K562 (cell line): Measurements from ENCODE around the gene FAM47C. TPM values are rescaled to one million over a fixed set of nuclear protein-coding genes. Genes with fewer than 3 reads are reported as not detected.
"Not testable (repeated sequence)": the region's sequence is repeated elsewhere in the genome, so short reads cannot be mapped to it uniquely, and the experiment has no call there.

Source experiments
- ATAC-seq: fragments of 200-7000 bp; cut with Tn5 transposase; 3 replicates; pipeline ENCODE4 v1.9.1; 2020; ENCODE audit warnings: moderate library complexity
- BruUV-seq: library from RNA; stranded (reverse); fragments of 400-500 nt; replicated peaks from 2 replicates; lab custom pipeline; 2021; lab: Mats Ljungman, UMichigan
- CTCF ChIA-PET: fragments of 300-600 bp; formaldehyde crosslinking; extraction: SDS; loops from one replicate; lab custom pipeline; 2021; ENCODE audit warnings: low intra/inter-chr PET ratio; lab: Yijun Ruan, JAX
- POLR2A ChIA-PET: fragments of 300-600, 350-650 bp; sonication (Branson Sonifier 250); formaldehyde crosslinking; extraction: SDS; loops from one replicate; lab custom pipeline; 2021; ENCODE audit warnings: antibody characterized with exemption, inconsistent platforms; lab: Yijun Ruan, JAX
- DNase-seq, 4 experiments: peaks; one replicate each; pipeline versions ENCODE4 v3.0.0 to v3.0.0-alpha.2; 2011 to 2018; ENCODE audit warnings: low spot score in 3 of 4, mixed read lengths in 3 of 4; ENCODE audit errors: extremely low read depth in 1 of 4
- FAIRE-seq: peaks from 2 replicates; lab custom pipeline; 2011; peaks lifted over from hg19 to GRCh38; lab: Jason Lieb, UNC
- H2AFZ ChIP-seq: 2 replicates; pipeline ENCODE4 v1.6.0; 2011; ENCODE audit warnings: low read depth, low read length, control low read depth, inconsistent platforms
- H3K27ac ChIP-seq: fragments of 200-600 bp; 3 replicates; pipeline ENCODE4 v1.8.0; 2011; ENCODE audit warnings: low read depth, mild to moderate bottlenecking, control low read depth, inconsistent platforms, low read length, moderate library complexity, mixed read lengths; ENCODE audit errors: extremely low read depth
- H3K27me3 ChIP-seq, 2 experiments: fragments of 300-600 bp in 1 of 2; 2 replicates in 1 of 2; 3 replicates in 1 of 2; pipeline versions ENCODE4 v1.6.0 to v1.8.0; 2011; ENCODE audit warnings: inconsistent platforms in 2 of 2, low read length in 2 of 2, mild to moderate bottlenecking in 1 of 2, mixed read lengths in 1 of 2, moderate library complexity in 1 of 2; ENCODE audit not compliant: control insufficient read depth in 2 of 2, insufficient read depth in 2 of 2
- H3K36me3 ChIP-seq: fragments of 300-600 bp; 3 replicates; pipeline ENCODE4 v1.8.0; 2011; ENCODE audit warnings: mild to moderate bottlenecking, low read length, inconsistent platforms; ENCODE audit not compliant: control insufficient read depth, insufficient read depth
- H3K4me1 ChIP-seq, 2 experiments: fragments of 200-600 bp in 1 of 2; replicated peaks in 1 of 2; 2 replicates in 1 of 2; 3 replicates in 1 of 2; pipeline versions ENCODE4 v1.5.1 to v1.8.0; 2011; ENCODE audit warnings: inconsistent platforms in 2 of 2, low read length in 2 of 2, mild to moderate bottlenecking in 1 of 2, mixed read lengths in 1 of 2, moderate library complexity in 1 of 2; ENCODE audit not compliant: control insufficient read depth in 2 of 2, insufficient read depth in 2 of 2
- H3K4me2 ChIP-seq: 2 replicates; pipeline ENCODE4 v1.6.1; 2011; ENCODE audit warnings: low read length, control low read depth, inconsistent platforms, mixed read lengths; ENCODE audit not compliant: insufficient read depth
- H3K4me3 ChIP-seq: fragments of 200-600 bp; sonication (generic), shearing (Covaris generic); 2 replicates; pipeline ENCODE4 v1.5.1; 2016; ENCODE audit warnings: control low read depth, inconsistent platforms
- H3K79me2 ChIP-seq: fragments of 200-600 bp; 3 replicates; pipeline ENCODE4 v1.8.0; 2011; ENCODE audit warnings: low read length, inconsistent platforms; ENCODE audit not compliant: control insufficient read depth, insufficient read depth
- H3K9ac ChIP-seq, 2 experiments: 2 replicates each; pipeline versions ENCODE4 v1.6.0 to v1.6.1; 2011; ENCODE audit warnings: low read depth in 2 of 2, low read length in 2 of 2, control low read depth in 1 of 2, inconsistent platforms in 1 of 2, mild to moderate bottlenecking in 1 of 2, mixed read lengths in 1 of 2; ENCODE audit not compliant: insufficient read depth in 1 of 2
- H3K9me1 ChIP-seq: one replicate; pipeline ENCODE4 v1.6.0; 2011; ENCODE audit warnings: inconsistent platforms, mild to moderate bottlenecking, low read length, moderate library complexity; ENCODE audit not compliant: control insufficient read depth, insufficient read depth
- H3K9me3 ChIP-seq: replicated peaks from 2 replicates; pipeline ENCODE4 v1.5.1; 2011; ENCODE audit warnings: low read depth, low read length, inconsistent platforms; ENCODE audit not compliant: control insufficient read depth, insufficient read depth
- H4K20me1 ChIP-seq: replicated peaks from 2 replicates; pipeline ENCODE4 v1.6.1; 2011; ENCODE audit warnings: low read length, inconsistent platforms, mixed read lengths; ENCODE audit not compliant: control insufficient read depth, insufficient read depth
- CSDE1 ChIP-seq, 2 experiments: fragments of 450-650 bp; IDR thresholded peaks; 2 replicates each; pipeline ENCODE4 v1.6.1; 2016; ENCODE audit warnings: mild to moderate bottlenecking in 1 of 2
- FOXA3 ChIP-seq, 2 experiments: fragments of 450-650 bp in 1 of 2; sonication (generic) in 1 of 2; formaldehyde crosslinking; IDR thresholded peaks in 1 of 2; conservative IDR thresholded peaks in 1 of 2; 2 replicates each; pipeline versions ENCODE4 v1.4.0 to v1.8.0; 2020 to 2022; ENCODE audit warnings: mild to moderate bottlenecking in 2 of 2, missing genetic modification reagents in 1 of 2
- HLTF ChIP-seq: fragments of 450-650 bp; IDR thresholded peaks from 2 replicates; pipeline ENCODE4 v1.6.1; 2016
- HMBOX1 ChIP-seq: sonication (generic); IDR thresholded peaks from 2 replicates; pipeline ENCODE4 v1.6.1; 2016
- HMG20A ChIP-seq: fragments of 450-650 bp; formaldehyde crosslinking; conservative IDR thresholded peaks from 2 replicates; pipeline ENCODE4 v1.4.0; 2020; ENCODE audit warnings: mild to moderate bottlenecking, mixed read lengths
- HSF4 ChIP-seq: fragments of 250-450 bp; sonication (Bioruptor Pico); IDR thresholded peaks from 2 replicates; pipeline ENCODE4 v2.1.2; 2022; ENCODE audit warnings: mild to moderate bottlenecking, moderate library complexity, borderline replicate concordance
- PKNOX1 ChIP-seq: fragments of 450-650 bp; IDR thresholded peaks from 2 replicates; pipeline ENCODE4 v1.6.1; 2016
- ZC3H11A ChIP-seq: IDR thresholded peaks from 2 replicates; pipeline ENCODE4 v1.6.1; 2012; ENCODE audit warnings: low read depth, low read length, improper control_type of control experiment
- ZNF197 ChIP-seq: fragments of 200-800 bp; sonication (Bioruptor generic); IDR thresholded peaks from 2 replicates; pipeline ENCODE4 v1.6.1; 2016; ENCODE audit warnings: low read depth, missing genetic modification characterization, missing compliant biosample characterization
- WGBS: fragments of 100-300 bp; shearing (Covaris generic); methylation state at CpG from one replicate; pipeline ENCODE4 v1.1.6; 2016; ENCODE audit warnings: low coverage, mixed read lengths; ENCODE audit not compliant: insufficient coverage; ENCODE audit errors: missing lambda C conversion rate; 5-methylcytosine and 5-hydroxymethylcytosine counted together
- in situ Hi-C: fragments of 300-500 bp; cut with MboI; formaldehyde crosslinking; loops from 4 replicates; pipeline ENCODE4 v1.15.0; 2018; ENCODE audit warnings: inconsistent platforms, mixed read lengths
- intact Hi-C: fragments of 100-400 bp; cut with micrococcal nuclease; formaldehyde crosslinking; loops from 2 replicates; pipeline ENCODE4 v1.14.2; 2022
- polyA plus RNA-seq, 8 experiments: library from polyadenylated mRNA; depleted of rRNA in 4 of 8; stranded (reverse) in 5 of 8; unstranded in 3 of 8; fragments of >200 nt; fragmentation: Nextera tagmentation in 2 of 8; fragmentation: Illumina TruSeq in 1 of 8; extraction: Ambion mirVana in 2 of 8; extraction: Trizol in 1 of 8; gene quantifications; 2 replicates each; pipeline versions ENCODE4 v1.2.1 to v1.2.3, GENCODE V29; 2011 to 2014; ENCODE audit warnings: inconsistent platforms in 1 of 8, missing spikeins in 1 of 8
- total RNA-seq, 7 experiments: library from RNA; depleted of rRNA in 6 of 7; stranded (reverse); fragments of >200 nt in 6 of 7; fragmentation: Illumina TruSeq in 2 of 7; extraction: Trizol in 2 of 7; gene quantifications; 2 replicates each; pipeline versions ENCODE4 v1.2.1 to v1.2.3, GENCODE V29; 2011 to 2021; ENCODE audit warnings: low replicate concordance in 1 of 7

FAM47C gene
- total and polyA plus RNA-seq, 9 of the 15 experiments (the other 6 are each of a cell fraction or from before 2014, with no cell fraction given), result not detected

- no peak for TF ChIP-seq HMBOX1
These were observed 21.9 kb upstream of the FAM47C start (continued) for GRCh38 chrX:36986231-36986630.

GRCh38 chrX:36987212-36987611 is 21.0 kb upstream of the FAM47C start:
- H3K9ac ChIP-seq, DNase-seq, in situ Hi-C loops, H3K4me2 ChIP-seq, CTCF ChIA-PET, BruUV-seq, POLR2A ChIA-PET, FAIRE-seq, H3K4me3 ChIP-seq, H3K79me2 ChIP-seq, H3K27me3 ChIP-seq, H3K4me1 ChIP-seq, H3K27ac ChIP-seq, H3K9me1 ChIP-seq, H2AFZ ChIP-seq, H3K9me3 ChIP-seq, H3K36me3 ChIP-seq, ATAC-seq, H4K20me1 ChIP-seq, intact Hi-C loops: not testable (repeated sequence)
- WGBS, result no CpG with 5 or more reads among the region's 1 CpG

GRCh38 chrX:37000140-37000539 is 8.0 kb upstream of the FAM47C start:
- 0% methylated on average over 5 of the region's 9 CpGs for WGBS
- Histone ChIP-seq H3K4me3 (no peak overlapping the region), H3K9me1 (no peaks in the 10 kb centered on the region), H3K9ac (no peak overlapping the region), H3K27ac (no peak overlapping the region), H2AFZ (no peak overlapping the region), H3K79me2 (no peaks in the 10 kb centered on the region), H3K27me3 (no peaks in the 10 kb centered on the region), H3K4me1 (no peaks in the 10 kb centered on the region)
- FAIRE-seq, result no peak
- no TSS peak for BruUV-seq
- no peak for DNase-seq
- no peak for ATAC-seq
- POLR2A ChIA-PET, result no interaction called here
- intact Hi-C loops (no loop called here), in situ Hi-C loops (no loop called here)
- CTCF ChIA-PET, result no interaction called here
- TF ChIP-seq ZNF197 (CRISPR knock-in tag) (no peak), HLTF (no peak), CSDE1 (IDR thresholded peaks at IDR 0.05) (no peak), HMG20A (CRISPR knock-in tag) (no peak), PKNOX1 (no peak), FOXA3 (CRISPR knock-in tag; conservative IDR thresholded peaks at IDR 0.05 in 1 of 2, IDR thresholded peaks at IDR 0.05 in 1 of 2) (no peak), ZC3H11A (no peak), HSF4 (no peak)
- TF ChIP-seq, all 486 proteins: peak for 0
- H4K20me1 ChIP-seq, result no peaks in the 10 kb centered on the region
- H3K36me3 ChIP-seq, result no peaks in the 10 kb centered on the region
- H3K4me2 ChIP-seq, result no peak overlapping the region
- no peaks in the 10 kb centered on the region for H3K9me3 ChIP-seq
